Embryonic facial prominence (tissue), 1 donor: ENCODE results near the gene STK31.
"Not testable (repeated sequence)": the region's sequence is repeated elsewhere in the genome, so short reads cannot be mapped to it uniquely, and the experiment has no call there.

Experiments
- DNase-seq: peaks from one replicate; pipeline ENCODE4 v3.0.0-alpha.2; 2016; ENCODE audit errors: extremely low spot score

Gene STK31

GRCh38 chr7:23710000-23710399 is at the start of gene STK31:
STK31 (plus strand) TSS chr7:23710219; CDS start chr7:23710286, 67 bp downstream.
- DNase-seq, result no peak

- DNase-seq, result no peak
These were observed 48.6 kb upstream of the STK31 start for GRCh38 chr7:23661385-23661784.

GRCh38 chr7:23662124-23662983 is 47.7 kb upstream of the STK31 start:
- no peak for DNase-seq

- DNase-seq, result no peak
These were observed 47.1 kb upstream of the STK31 start for GRCh38 chr7:23662984-23663313.

- no peak for DNase-seq
These were observed 45.9 kb upstream of the STK31 start for GRCh38 chr7:23664122-23664521.

GRCh38 chr7:23672033-23672432 is 38.0 kb upstream of the STK31 start:
- no peak for DNase-seq

GRCh38 chr7:23679898-23680413 is 30.1 kb upstream of the STK31 start, which contains the start of gene FAM221A:
FAM221A (plus strand) TSS chr7:23680199; CDS start chr7:23680219, 20 bp downstream.
- DNase-seq, result peak; percentile 61

GRCh38 chr7:23680414-23681405 is 29.3 kb upstream of the STK31 start:
- no peak for DNase-seq

GRCh38 chr7:23684041-23684440 is 26.0 kb upstream of the STK31 start:
- DNase-seq, result not testable (repeated sequence)

GRCh38 chr7:23685731-23686130 is 24.3 kb upstream of the STK31 start:
- no peak for DNase-seq

- DNase-seq, result no peak
These were observed 23.0 kb upstream of the STK31 start for GRCh38 chr7:23687011-23687410.

- no peak for DNase-seq
These were observed 20.9 kb upstream of the STK31 start for GRCh38 chr7:23689165-23689564.

GRCh38 chr7:23691320-23691719 is 18.7 kb upstream of the STK31 start:
- no peak for DNase-seq

GRCh38 chr7:23693224-23693623 is 16.8 kb upstream of the STK31 start:
- DNase-seq, result no peak

GRCh38 chr7:23696916-23697441 is 13.0 kb upstream of the STK31 start:
- no peak for DNase-seq

GRCh38 chr7:23698822-23699221 is 11.2 kb upstream of the STK31 start:
- DNase-seq, result no peak

GRCh38 chr7:23700046-23700445 is 10.0 kb upstream of the STK31 start:
- no peak for DNase-seq

GRCh38 chr7:23709081-23709750 is 803 bp upstream of the STK31 start:
- DNase-seq, result no peak

GRCh38 chr7:23712368-23713284 is 2.6 kb downstream of the STK31 start:
- DNase-seq, result no peak
